Stimulated activated CD4-positive, alpha-beta T cell treated with anti-CD3 and anti-CD28 coated beads, Interleukin-1b, Interleukin-23, amount 100 ng/mL, for 24 hours (primary cell): ENCODE data around the gene ORC6.

Source experiments
- DNase-seq, 4 experiments: peaks; one replicate each; pipeline ENCODE4 v3.0.0-alpha.2; 2020; ENCODE audit warnings: low read depth in 4 of 4, low spot score in 1 of 4

ORC6 gene

GRCh38 chr16:46700048-46700447, 10.6 kb downstream of the ORC6 start:
- DNase-seq = no peak

- no peak for DNase-seq
Observed at GRCh38 chr16:46701615-46702014, 12.2 kb downstream of the ORC6 start.

GRCh38 chr16:46702030-46702429, 12.6 kb downstream of the ORC6 start:
- DNase-seq = no peak

- no peak for DNase-seq
Observed at GRCh38 chr16:46706642-46707041, 17.2 kb downstream of the ORC6 start.

GRCh38 chr16:46709469-46710005, 20.1 kb downstream of the ORC6 start:
- DNase-seq = no peak

GRCh38 chr16:46711106-46712058, 21.9 kb downstream of the ORC6 start:
- no peak for DNase-seq

- no peak for DNase-seq
Observed at GRCh38 chr16:46712911-46713310, 23.5 kb downstream of the ORC6 start.

- DNase-seq = no peak
Observed at GRCh38 chr16:46713634-46714033, 24.2 kb downstream of the ORC6 start.

GRCh38 chr16:46714797-46715591, 25.5 kb downstream of the ORC6 start:
- DNase-seq = no peak

GRCh38 chr16:46715769-46716305, 26.4 kb downstream of the ORC6 start:
- no peak for DNase-seq

- no peak for DNase-seq
Observed at GRCh38 chr16:46717692-46718091, 28.2 kb downstream of the ORC6 start.

GRCh38 chr16:46718214-46718613, 28.8 kb downstream of the ORC6 start:
- no peak for DNase-seq

GRCh38 chr16:46719528-46719927, 30.1 kb downstream of the ORC6 start:
- no peak for DNase-seq

GRCh38 chr16:46720619-46721018, 31.2 kb downstream of the ORC6 start:
- no peak for DNase-seq

- no peak for DNase-seq
Observed at GRCh38 chr16:46721885-46722284, 32.4 kb downstream of the ORC6 start.

- DNase-seq = no peak
Observed at GRCh38 chr16:46727184-46727583, 37.7 kb downstream of the ORC6 start.

GRCh38 chr16:46727630-46728029, 38.2 kb downstream of the ORC6 start:
- no peak for DNase-seq

- DNase-seq = no peak
Observed at GRCh38 chr16:46728806-46729205, 39.3 kb downstream of the ORC6 start.

- DNase-seq = no peak
Observed at GRCh38 chr16:46729326-46729995, 40.0 kb downstream of the ORC6 start.

- DNase-seq = no peak
Observed at GRCh38 chr16:46730126-46730525, 40.7 kb downstream of the ORC6 start.
